HepG2 (cell line): ENCODE measurements around the gene DTNB. TPM values are rescaled to one million over a fixed set of nuclear protein-coding genes. Genes with fewer than 3 reads are reported as not detected.

Experiments
- ATAC-seq: fragments of 200-7000 bp; cut with Tn5 transposase; 3 replicates; pipeline ENCODE4 v1.9.1; 2020; ENCODE audit warnings: mild to moderate bottlenecking, moderate library complexity
- BruUV-seq: library from RNA; stranded (reverse); fragments of 400-500 nt; replicated peaks from 2 replicates; lab custom pipeline; 2021; lab: Mats Ljungman, UMichigan
- CTCF ChIA-PET: fragments of 300-600 bp; formaldehyde crosslinking; extraction: SDS; loops from one replicate; lab custom pipeline; 2021; ENCODE audit warnings: low total read pairs, inconsistent platforms, low intra/inter-chr PET ratio; lab: Yijun Ruan, JAX
- POLR2A ChIA-PET: fragments of 350-600 bp; sonication (Branson Sonifier 250); formaldehyde crosslinking; loops from one replicate; lab custom pipeline; 2020; ENCODE audit warnings: antibody characterized with exemption, inconsistent platforms; lab: Yijun Ruan, JAX
- DNase-seq: peaks from one replicate; pipeline ENCODE4 v3.0.0-alpha.2; 2015; ENCODE audit warnings: low spot score
- FAIRE-seq: peaks from 3 replicates; lab custom pipeline; 2011; peaks lifted over from hg19 to GRCh38; lab: Jason Lieb, UNC
- H2AFZ ChIP-seq: one replicate; pipeline ENCODE4 v1.6.1; 2011; ENCODE audit warnings: low read length, inconsistent platforms
- H3K27ac ChIP-seq: fragments of 300-600 bp; 3 replicates; pipeline ENCODE4 v1.8.0; 2011; ENCODE audit warnings: mixed run types, mild to moderate bottlenecking, mixed read lengths, low read length, inconsistent platforms; ENCODE audit not compliant: insufficient read depth; ENCODE audit errors: extremely low read length
- H3K27me3 ChIP-seq, 2 experiments: fragments of 200-600 bp in 1 of 2; 2 replicates in 1 of 2; 3 replicates in 1 of 2; pipeline versions ENCODE4 v1.6.0 to v1.8.0; 2011; ENCODE audit warnings: low read length in 2 of 2, mild to moderate bottlenecking in 2 of 2, moderate library complexity in 2 of 2, inconsistent platforms in 1 of 2; ENCODE audit not compliant: insufficient read depth in 2 of 2, control insufficient read depth in 1 of 2
- H3K36me3 ChIP-seq, 2 experiments: fragments of 200-600 bp in 1 of 2; replicated peaks in 1 of 2; 2 replicates in 1 of 2; 3 replicates in 1 of 2; pipeline versions ENCODE4 v1.5.1 to v1.8.0; 2011; ENCODE audit warnings: low read length in 2 of 2, inconsistent platforms in 1 of 2; ENCODE audit not compliant: insufficient read depth in 2 of 2, control insufficient read depth in 1 of 2
- H3K4me1 ChIP-seq: 2 replicates; pipeline ENCODE4 v1.5.1; 2012; ENCODE audit warnings: low read length, inconsistent platforms; ENCODE audit not compliant: insufficient read depth
- H3K4me2 ChIP-seq: 2 replicates; pipeline ENCODE4 v1.6.0; 2011; ENCODE audit warnings: low read depth, low read length, inconsistent platforms
- H3K4me3 ChIP-seq, 3 experiments: fragments of 200-600 bp in 1 of 3; sonication (generic), shearing (Covaris generic) in 1 of 3; replicated peaks in 1 of 3; 2 replicates each; pipeline ENCODE4 v1.5.1; 2011 to 2016; ENCODE audit warnings: low read length in 3 of 3, inconsistent platforms in 2 of 3, low read depth in 2 of 3, mild to moderate bottlenecking in 2 of 3, control low read depth in 1 of 3, mixed read lengths in 1 of 3; ENCODE audit not compliant: insufficient read depth in 1 of 3
- H3K79me2 ChIP-seq: one replicate; pipeline ENCODE4 v1.6.1; 2011; ENCODE audit warnings: low read length, inconsistent platforms; ENCODE audit not compliant: insufficient read depth
- H3K9ac ChIP-seq: 2 replicates; pipeline ENCODE4 v1.6.0; 2011; ENCODE audit warnings: mild to moderate bottlenecking, low read depth, low read length, inconsistent platforms; ENCODE audit not compliant: insufficient read depth
- H3K9me3 ChIP-seq: 2 replicates; pipeline ENCODE4 v1.5.1; 2012; ENCODE audit warnings: mild to moderate bottlenecking, low read length
- H4K20me1 ChIP-seq: 2 replicates; pipeline ENCODE4 v1.6.0; 2011; ENCODE audit warnings: inconsistent platforms, mild to moderate bottlenecking, low read length, moderate library complexity; ENCODE audit not compliant: insufficient read depth
- KLF16 ChIP-seq, 2 experiments: sonication (generic) in 1 of 2; formaldehyde crosslinking in 1 of 2; IDR thresholded peaks; 2 replicates each; pipeline versions ENCODE4 v1.6.1 to v1.8.0; 2016 to 2023; ENCODE audit warnings: missing genetic modification reagents in 2 of 2, missing compliant biosample characterization in 1 of 2
- RXRB ChIP-seq: IDR thresholded peaks from 2 replicates; pipeline ENCODE4 v1.6.1; 2016; ENCODE audit warnings: borderline replicate concordance, missing genetic modification reagents, missing compliant biosample characterization
- SMAD3 ChIP-seq: sonication (generic); formaldehyde crosslinking; IDR thresholded peaks from 2 replicates; pipeline ENCODE4 v1.4.0; 2020; ENCODE audit warnings: missing genetic modification reagents
- YEATS2 ChIP-seq: sonication (generic); formaldehyde crosslinking; IDR thresholded peaks from 2 replicates; pipeline ENCODE4 v1.4.0; 2020; ENCODE audit warnings: missing genetic modification reagents, borderline replicate concordance
- ZNF335 ChIP-seq: sonication (generic); formaldehyde crosslinking; IDR thresholded peaks from 2 replicates; pipeline ENCODE4 v1.4.0; 2020; ENCODE audit warnings: missing genetic modification reagents
- ZNF598 ChIP-seq: sonication (generic); formaldehyde crosslinking; IDR thresholded peaks from 2 replicates; pipeline ENCODE4 v1.5.1; 2020; ENCODE audit warnings: mild to moderate bottlenecking, missing genetic modification reagents, borderline replicate concordance
- ZNF720 ChIP-seq: sonication (generic); formaldehyde crosslinking; IDR thresholded peaks from 2 replicates; pipeline ENCODE4 v1.4.0; 2020; ENCODE audit warnings: missing genetic modification reagents
- ZNF740 ChIP-seq: sonication (generic); formaldehyde crosslinking; IDR thresholded peaks from 2 replicates; pipeline ENCODE4 v1.4.0; 2020; ENCODE audit warnings: missing genetic modification reagents
- WGBS: methylation state at CpG from one replicate; pipeline ENCODE4 v1.1.6; 2017; ENCODE audit warnings: low lambda C conversion rate; 5-methylcytosine and 5-hydroxymethylcytosine counted together
- in situ Hi-C: cut with HindIII; loops from 2 replicates; pipeline ENCODE4 v1.10.0; 2017; ENCODE audit warnings: low pct_unique_long_range_greater_than_20kb; ENCODE audit not compliant: extremely low pct_ligation_motif_present
- intact Hi-C: fragments of 100-400 bp; cut with micrococcal nuclease; formaldehyde crosslinking; loops from one replicate; pipeline ENCODE4 v1.10.0; 2022; ENCODE audit not compliant: unreplicated experiment
- polyA plus RNA-seq, 8 experiments: library from polyadenylated mRNA; depleted of rRNA in 3 of 8; stranded (reverse) in 7 of 8; unstranded in 1 of 8; fragments of >200 nt; fragmentation: Illumina TruSeq in 4 of 8; extraction: Trizol in 4 of 8; gene quantifications; 2 replicates each; pipeline versions ENCODE4 v1.2.1 to v1.2.3, GENCODE V29; 2011 to 2016; ENCODE audit warnings: low read depth in 4 of 8, missing spikeins in 1 of 8, mixed read lengths in 1 of 8; ENCODE audit not compliant: insufficient read depth in 1 of 8
- total RNA-seq, 5 experiments: library from RNA; depleted of rRNA; stranded (reverse); fragments of >200 nt; fragmentation: Illumina TruSeq; extraction: Trizol; gene quantifications; 2 replicates each; pipeline ENCODE4 v1.2.3, GENCODE V29; 2016; ENCODE audit warnings: low read depth in 1 of 5
- TF ChIP-seq, protein P1 (sequence below): IDR thresholded peaks from 2 replicates; pipeline ENCODE4 v1.4.0; 2020; ENCODE audit warnings: mild to moderate bottlenecking, missing genetic modification reagents
- TF ChIP-seq, protein P2 (sequence below): sonication (generic); formaldehyde crosslinking; IDR thresholded peaks from 2 replicates; pipeline ENCODE4 v1.4.0; 2020; ENCODE audit warnings: missing genetic modification reagents, borderline replicate concordance
- TF ChIP-seq, protein P3 (sequence below): sonication (generic); formaldehyde crosslinking; IDR thresholded peaks from 2 replicates; pipeline ENCODE4 v1.4.0; 2020; ENCODE audit warnings: missing genetic modification reagents
- TF ChIP-seq, protein P4 (sequence below): IDR thresholded peaks from 2 replicates; pipeline ENCODE4 v1.6.1; 2016; ENCODE audit warnings: missing compliant biosample characterization, missing genetic modification reagents, borderline replicate concordance

The DTNB gene
- total and polyA plus RNA-seq, 2 of the 13 experiments (the other 11 are each of a cell fraction or from before 2014, with no cell fraction given): 14.4 to 23.9 TPM

DNA sequence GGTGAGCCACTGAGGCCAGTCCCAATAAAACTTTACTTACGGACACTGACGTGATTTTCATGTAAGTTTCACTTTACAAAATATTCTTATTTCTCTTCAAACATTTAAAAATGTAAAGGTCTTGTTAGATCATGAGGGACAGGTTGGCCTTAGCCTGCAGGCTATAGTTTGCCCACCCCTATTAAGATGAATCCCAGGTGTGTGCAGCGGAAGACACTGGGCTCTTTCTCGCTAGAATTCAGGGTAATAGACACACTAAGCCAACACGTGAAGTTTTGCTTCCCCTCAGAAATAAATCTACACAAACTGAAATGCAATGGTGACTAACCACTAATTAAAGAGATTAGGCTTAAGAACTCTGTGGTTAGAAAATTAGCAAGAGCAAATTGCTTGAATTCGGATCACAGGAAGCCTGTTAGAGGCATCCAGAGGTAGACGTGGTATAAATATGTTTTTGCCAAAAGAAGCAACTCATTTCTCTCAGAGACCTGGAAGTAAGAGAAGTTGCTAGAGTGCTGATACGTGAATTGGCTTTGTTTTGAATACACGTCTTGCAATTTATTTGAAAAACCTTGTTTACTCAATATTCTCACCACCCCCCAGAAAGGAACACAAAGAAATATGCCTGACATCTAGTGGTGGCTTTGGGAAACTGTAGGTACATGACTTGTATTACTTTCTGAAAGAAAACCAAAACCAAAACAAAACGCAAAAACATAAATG lies 151.6 kb downstream of the DTNB start:
- Histone ChIP-seq H3K4me1 (peaks cover 7% of the 10 kb centered on the region), H4K20me1 (no peaks in the 10 kb centered on the region), H3K9me3 (no peaks in the 10 kb centered on the region), H3K79me2 (no peaks in the 10 kb centered on the region), H2AFZ (peak overlapping the region; percentile 21), H3K4me2 (peak overlapping the region; percentile 21; the same call in 1 of the 2 replicates), H3K27me3 (no peaks in the 10 kb centered on the region), H3K9ac (no peak overlapping the region), H3K4me3 (no peak overlapping the region), H3K27ac (no peak overlapping the region), H3K36me3 (no peaks in the 10 kb centered on the region)
- peak; percentile 72 for DNase-seq
- peak; percentile 86 for ATAC-seq
- ChIA-PET POLR2A (no interaction called here), CTCF (interaction anchor here (1.1 to 1.5 kb wide), 2 partner anchors 179 to 213 kb away, joined by 3 to 9 read pairs; no protein-coding TSS in a partner anchor)
- WGBS: 69% methylated on average over 10 of the region's 10 CpGs
- peak; percentile 87 for FAIRE-seq
- BruUV-seq: no TSS peak
- in situ Hi-C loops (no loop called here), intact Hi-C loops (loop anchor here (1.0 to 2.0 kb wide), 2 partner anchors 145 to 180 kb away; no protein-coding TSS in a partner anchor)
- TF ChIP-seq ZNF335: 0 out of 2 replicates have a peak, but pooled peaks have one; percentile 26
- TF ChIP-seq, protein P1, sequence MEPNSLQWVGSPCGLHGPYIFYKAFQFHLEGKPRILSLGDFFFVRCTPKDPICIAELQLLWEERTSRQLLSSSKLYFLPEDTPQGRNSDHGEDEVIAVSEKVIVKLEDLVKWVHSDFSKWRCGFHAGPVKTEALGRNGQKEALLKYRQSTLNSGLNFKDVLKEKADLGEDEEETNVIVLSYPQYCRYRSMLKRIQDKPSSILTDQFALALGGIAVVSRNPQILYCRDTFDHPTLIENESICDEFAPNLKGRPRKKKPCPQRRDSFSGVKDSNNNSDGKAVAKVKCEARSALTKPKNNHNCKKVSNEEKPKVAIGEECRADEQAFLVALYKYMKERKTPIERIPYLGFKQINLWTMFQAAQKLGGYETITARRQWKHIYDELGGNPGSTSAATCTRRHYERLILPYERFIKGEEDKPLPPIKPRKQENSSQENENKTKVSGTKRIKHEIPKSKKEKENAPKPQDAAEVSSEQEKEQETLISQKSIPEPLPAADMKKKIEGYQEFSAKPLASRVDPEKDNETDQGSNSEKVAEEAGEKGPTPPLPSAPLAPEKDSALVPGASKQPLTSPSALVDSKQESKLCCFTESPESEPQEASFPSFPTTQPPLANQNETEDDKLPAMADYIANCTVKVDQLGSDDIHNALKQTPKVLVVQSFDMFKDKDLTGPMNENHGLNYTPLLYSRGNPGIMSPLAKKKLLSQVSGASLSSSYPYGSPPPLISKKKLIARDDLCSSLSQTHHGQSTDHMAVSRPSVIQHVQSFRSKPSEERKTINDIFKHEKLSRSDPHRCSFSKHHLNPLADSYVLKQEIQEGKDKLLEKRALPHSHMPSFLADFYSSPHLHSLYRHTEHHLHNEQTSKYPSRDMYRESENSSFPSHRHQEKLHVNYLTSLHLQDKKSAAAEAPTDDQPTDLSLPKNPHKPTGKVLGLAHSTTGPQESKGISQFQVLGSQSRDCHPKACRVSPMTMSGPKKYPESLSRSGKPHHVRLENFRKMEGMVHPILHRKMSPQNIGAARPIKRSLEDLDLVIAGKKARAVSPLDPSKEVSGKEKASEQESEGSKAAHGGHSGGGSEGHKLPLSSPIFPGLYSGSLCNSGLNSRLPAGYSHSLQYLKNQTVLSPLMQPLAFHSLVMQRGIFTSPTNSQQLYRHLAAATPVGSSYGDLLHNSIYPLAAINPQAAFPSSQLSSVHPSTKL (CRISPR knock-in tag): peak; percentile 25; the same call in 1 of the 2 replicates
- peak; percentile 34; the same call in 1 of the 2 replicates for TF ChIP-seq ZNF740
- no peak for TF ChIP-seq ZNF720
- TF ChIP-seq YEATS2 (CRISPR knock-in tag): peak; percentile 50; the same call in 1 of the 2 replicates
- 0 out of 4 replicates have a peak, but pooled peaks of 1 of the 2 experiments have one; percentile 39 for TF ChIP-seq KLF16 (CRISPR knock-in tag; IDR thresholded peaks at IDR 0.05)
- TF ChIP-seq, protein P2, sequence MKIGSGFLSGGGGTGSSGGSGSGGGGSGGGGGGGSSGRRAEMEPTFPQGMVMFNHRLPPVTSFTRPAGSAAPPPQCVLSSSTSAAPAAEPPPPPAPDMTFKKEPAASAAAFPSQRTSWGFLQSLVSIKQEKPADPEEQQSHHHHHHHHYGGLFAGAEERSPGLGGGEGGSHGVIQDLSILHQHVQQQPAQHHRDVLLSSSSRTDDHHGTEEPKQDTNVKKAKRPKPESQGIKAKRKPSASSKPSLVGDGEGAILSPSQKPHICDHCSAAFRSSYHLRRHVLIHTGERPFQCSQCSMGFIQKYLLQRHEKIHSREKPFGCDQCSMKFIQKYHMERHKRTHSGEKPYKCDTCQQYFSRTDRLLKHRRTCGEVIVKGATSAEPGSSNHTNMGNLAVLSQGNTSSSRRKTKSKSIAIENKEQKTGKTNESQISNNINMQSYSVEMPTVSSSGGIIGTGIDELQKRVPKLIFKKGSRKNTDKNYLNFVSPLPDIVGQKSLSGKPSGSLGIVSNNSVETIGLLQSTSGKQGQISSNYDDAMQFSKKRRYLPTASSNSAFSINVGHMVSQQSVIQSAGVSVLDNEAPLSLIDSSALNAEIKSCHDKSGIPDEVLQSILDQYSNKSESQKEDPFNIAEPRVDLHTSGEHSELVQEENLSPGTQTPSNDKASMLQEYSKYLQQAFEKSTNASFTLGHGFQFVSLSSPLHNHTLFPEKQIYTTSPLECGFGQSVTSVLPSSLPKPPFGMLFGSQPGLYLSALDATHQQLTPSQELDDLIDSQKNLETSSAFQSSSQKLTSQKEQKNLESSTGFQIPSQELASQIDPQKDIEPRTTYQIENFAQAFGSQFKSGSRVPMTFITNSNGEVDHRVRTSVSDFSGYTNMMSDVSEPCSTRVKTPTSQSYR: peak; percentile 43; the same call in 1 of the 2 replicates
- TF ChIP-seq SMAD3 (CRISPR knock-in tag): no peak
- TF ChIP-seq, protein P3, sequence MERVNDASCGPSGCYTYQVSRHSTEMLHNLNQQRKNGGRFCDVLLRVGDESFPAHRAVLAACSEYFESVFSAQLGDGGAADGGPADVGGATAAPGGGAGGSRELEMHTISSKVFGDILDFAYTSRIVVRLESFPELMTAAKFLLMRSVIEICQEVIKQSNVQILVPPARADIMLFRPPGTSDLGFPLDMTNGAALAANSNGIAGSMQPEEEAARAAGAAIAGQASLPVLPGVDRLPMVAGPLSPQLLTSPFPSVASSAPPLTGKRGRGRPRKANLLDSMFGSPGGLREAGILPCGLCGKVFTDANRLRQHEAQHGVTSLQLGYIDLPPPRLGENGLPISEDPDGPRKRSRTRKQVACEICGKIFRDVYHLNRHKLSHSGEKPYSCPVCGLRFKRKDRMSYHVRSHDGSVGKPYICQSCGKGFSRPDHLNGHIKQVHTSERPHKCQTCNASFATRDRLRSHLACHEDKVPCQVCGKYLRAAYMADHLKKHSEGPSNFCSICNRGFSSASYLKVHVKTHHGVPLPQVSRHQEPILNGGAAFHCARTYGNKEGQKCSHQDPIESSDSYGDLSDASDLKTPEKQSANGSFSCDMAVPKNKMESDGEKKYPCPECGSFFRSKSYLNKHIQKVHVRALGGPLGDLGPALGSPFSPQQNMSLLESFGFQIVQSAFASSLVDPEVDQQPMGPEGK (CRISPR knock-in tag): peak; percentile 77
- TF ChIP-seq ZNF598 (CRISPR knock-in tag): no peak
- TF ChIP-seq RXRB (CRISPR knock-in tag): 0 out of 2 replicates have a peak, but pooled peaks have one; percentile 8
- TF ChIP-seq, protein P4, sequence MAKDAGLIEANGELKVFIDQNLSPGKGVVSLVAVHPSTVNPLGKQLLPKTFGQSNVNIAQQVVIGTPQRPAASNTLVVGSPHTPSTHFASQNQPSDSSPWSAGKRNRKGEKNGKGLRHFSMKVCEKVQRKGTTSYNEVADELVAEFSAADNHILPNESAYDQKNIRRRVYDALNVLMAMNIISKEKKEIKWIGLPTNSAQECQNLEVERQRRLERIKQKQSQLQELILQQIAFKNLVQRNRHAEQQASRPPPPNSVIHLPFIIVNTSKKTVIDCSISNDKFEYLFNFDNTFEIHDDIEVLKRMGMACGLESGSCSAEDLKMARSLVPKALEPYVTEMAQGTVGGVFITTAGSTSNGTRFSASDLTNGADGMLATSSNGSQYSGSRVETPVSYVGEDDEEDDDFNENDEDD (CRISPR knock-in tag): no peak
